Muscle layer of colon (tissue), 2 donors: ENCODE results near the gene PPFIA3.
A peak's percentile ranks its signal among the peaks of the same experiment; 100 is the strongest.
"Not testable (repeated sequence)": the region's sequence is repeated elsewhere in the genome, so short reads cannot be mapped to it uniquely, and the experiment has no call there.

Source experiments
- H3K27ac ChIP-seq: one replicate; pipeline ENCODE4 v1.7.0; 2013; ENCODE audit warnings: low read depth, mild to moderate bottlenecking, low read length, moderate library complexity
- H3K27me3 ChIP-seq, 2 donors: one replicate each; pipeline ENCODE4 v1.7.0; 2013; ENCODE audit warnings: low read length in 2 of 2, mild to moderate bottlenecking in 2 of 2; ENCODE audit not compliant: insufficient read depth in 2 of 2, control insufficient read depth in 1 of 2
- H3K36me3 ChIP-seq: one replicate; pipeline ENCODE4 v1.7.0; 2013; ENCODE audit warnings: mild to moderate bottlenecking, low read length; ENCODE audit not compliant: insufficient read depth
- H3K4me1 ChIP-seq: one replicate; pipeline ENCODE4 v1.7.0; 2013; ENCODE audit warnings: mild to moderate bottlenecking, low read length; ENCODE audit not compliant: insufficient read depth
- H3K4me3 ChIP-seq, 2 donors: one replicate each; pipeline ENCODE4 v1.7.0; 2013; ENCODE audit warnings: low read length in 2 of 2, low read depth in 1 of 2, mild to moderate bottlenecking in 1 of 2, moderate library complexity in 1 of 2
- H3K9ac ChIP-seq: one replicate; pipeline ENCODE4 v1.7.0; 2013; ENCODE audit warnings: low read length
- H3K9me3 ChIP-seq: one replicate; pipeline ENCODE4 v1.7.0; 2013; ENCODE audit warnings: mild to moderate bottlenecking, low read length
- donor health status: abdominal sarcoma.
- donor health status: Adenocarcinoma of cecum.

The PPFIA3 gene

GRCh38 chr19:49173198-49173597 lies 53.9 kb downstream of the PPFIA3 start:
- no peaks in the 10 kb centered on the region for H3K4me1 ChIP-seq
- H3K27ac ChIP-seq = no peak overlapping the region
- no peak overlapping the region for H3K9ac ChIP-seq
- H3K9me3 ChIP-seq = no peaks in the 10 kb centered on the region
- H3K27me3 ChIP-seq = no peaks in the 10 kb centered on the region
- H3K4me3 ChIP-seq = no peak overlapping the region
- H3K36me3 ChIP-seq = peaks cover 20% of the 10 kb centered on the region

GRCh38 chr19:49180659-49181058 lies 61.3 kb downstream of the PPFIA3 start:
- Histone ChIP-seq H3K9me3 (no peaks in the 10 kb centered on the region), H3K4me3 (no peak overlapping the region), H3K4me1 (no peaks in the 10 kb centered on the region), H3K27me3 (no peaks in the 10 kb centered on the region), H3K36me3 (no peaks in the 10 kb centered on the region), H3K9ac (no peak overlapping the region), H3K27ac (no peak overlapping the region)

GRCh38 chr19:49182010-49182847 lies 62.9 kb downstream of the PPFIA3 start:
- H3K9ac ChIP-seq, H3K36me3 ChIP-seq: not testable (repeated sequence)

GRCh38 chr19:49182848-49183375 lies 63.6 kb downstream of the PPFIA3 start:
- no peaks in the 10 kb centered on the region for H3K27me3 ChIP-seq
- H3K9me3 ChIP-seq = no peaks in the 10 kb centered on the region
- no peak overlapping the region for H3K9ac ChIP-seq
- H3K36me3 ChIP-seq = peaks cover 3% of the 10 kb centered on the region
- no peak overlapping the region for H3K27ac ChIP-seq
- H3K4me3 ChIP-seq = no peak overlapping the region
- H3K4me1 ChIP-seq = no peaks in the 10 kb centered on the region

More at GRCh38 chr19:49182010-49182847, 62.9 kb downstream of the PPFIA3 start:
- H3K27me3 ChIP-seq, H3K4me3 ChIP-seq, H3K9me3 ChIP-seq, H3K4me1 ChIP-seq, H3K27ac ChIP-seq: not testable (repeated sequence)

GRCh38 chr19:49186108-49186507 lies 66.8 kb downstream of the PPFIA3 start:
- Histone ChIP-seq H3K9ac (no peak overlapping the region), H3K27me3 (no peaks in the 10 kb centered on the region), H3K4me3 (no peak overlapping the region), H3K4me1 (no peaks in the 10 kb centered on the region), H3K9me3 (no peaks in the 10 kb centered on the region), H3K27ac (no peak overlapping the region), H3K36me3 (peaks cover 19% of the 10 kb centered on the region)

- H3K27ac ChIP-seq = no peak overlapping the region
- H3K27me3 ChIP-seq = no peaks in the 10 kb centered on the region
- H3K36me3 ChIP-seq = peaks cover 19% of the 10 kb centered on the region
- no peaks in the 10 kb centered on the region for H3K4me1 ChIP-seq
- H3K9ac ChIP-seq = no peak overlapping the region
- H3K9me3 ChIP-seq = no peaks in the 10 kb centered on the region
- no peak overlapping the region for H3K4me3 ChIP-seq
Observed at GRCh38 chr19:49188626-49189200, 69.4 kb downstream of the PPFIA3 start.

- Histone ChIP-seq H3K36me3 (peaks cover 19% of the 10 kb centered on the region), H3K9ac (no peak overlapping the region), H3K27ac (no peak overlapping the region), H3K4me3 (no peak overlapping the region), H3K4me1 (no peaks in the 10 kb centered on the region), H3K9me3 (no peaks in the 10 kb centered on the region), H3K27me3 (no peaks in the 10 kb centered on the region)
Observed at GRCh38 chr19:49189259-49189658, 69.9 kb downstream of the PPFIA3 start.

- H3K4me3 ChIP-seq = no peak overlapping the region
- H3K27me3 ChIP-seq = no peaks in the 10 kb centered on the region
- H3K4me1 ChIP-seq = no peaks in the 10 kb centered on the region
- no peak overlapping the region for H3K9ac ChIP-seq
- no peak overlapping the region for H3K27ac ChIP-seq
- H3K36me3 ChIP-seq = peaks cover 19% of the 10 kb centered on the region
- no peaks in the 10 kb centered on the region for H3K9me3 ChIP-seq
Observed at GRCh38 chr19:49190781-49191180, 71.4 kb downstream of the PPFIA3 start.

- Histone ChIP-seq H3K4me1 (no peaks in the 10 kb centered on the region), H3K27ac (no peak overlapping the region), H3K27me3 (no peaks in the 10 kb centered on the region), H3K4me3 (no peak overlapping the region), H3K9ac (no peak overlapping the region), H3K9me3 (no peaks in the 10 kb centered on the region), H3K36me3 (peaks cover 12% of the 10 kb centered on the region)
Observed at GRCh38 chr19:49193822-49194394, 74.6 kb downstream of the PPFIA3 start.

GRCh38 chr19:49194408-49194807 lies 75.1 kb downstream of the PPFIA3 start:
- no peaks in the 10 kb centered on the region for H3K27me3 ChIP-seq
- H3K36me3 ChIP-seq = peaks cover 8% of the 10 kb centered on the region
- no peak overlapping the region for H3K9ac ChIP-seq
- no peaks in the 10 kb centered on the region for H3K4me1 ChIP-seq
- no peak overlapping the region for H3K27ac ChIP-seq
- no peak overlapping the region for H3K4me3 ChIP-seq
- no peaks in the 10 kb centered on the region for H3K9me3 ChIP-seq

GRCh38 chr19:49196527-49197240 lies 77.3 kb downstream of the PPFIA3 start:
- Histone ChIP-seq H3K9me3 (no peaks in the 10 kb centered on the region), H3K36me3 (peaks cover 2% of the 10 kb centered on the region), H3K27ac (peak overlapping the region; percentile 12), H3K9ac (no peak overlapping the region), H3K4me1 (no peaks in the 10 kb centered on the region), H3K27me3 (no peaks in the 10 kb centered on the region), H3K4me3 (no peak overlapping the region)
